ENCODE results near the gene OTOP2.

The OTOP2 gene

DNA sequence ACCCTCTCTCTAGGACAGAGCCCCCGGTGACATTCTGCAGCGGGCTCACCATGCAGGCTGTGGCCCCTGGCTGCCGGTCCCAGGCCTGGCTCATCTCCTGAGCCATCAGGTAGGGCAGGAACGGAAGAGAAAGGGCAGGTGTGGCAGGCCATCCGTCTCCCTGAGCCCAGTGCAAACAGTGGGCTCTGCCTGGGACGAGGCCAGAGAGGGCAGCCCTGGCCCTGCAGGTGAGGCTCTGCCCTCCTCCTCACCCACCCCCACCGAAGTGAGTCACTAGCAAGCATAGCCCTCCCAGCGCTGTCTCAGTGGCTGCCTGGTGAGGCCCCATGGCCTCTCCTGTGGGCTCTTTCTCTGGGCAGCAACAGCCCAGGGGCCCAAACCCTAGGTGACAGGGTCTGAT lies 26.1 kb downstream of the OTOP2 start:
- no peak overlapping the region for H2BK120ac ChIP-seq (ENCODE audit: insufficient read depth, low read length, poor library complexity)
- H3K4me2 ChIP-seq (ENCODE audit: low read length): no peak overlapping the region
- no peak overlapping the region for H2AK5ac ChIP-seq (ENCODE audit: low read length)
- no peak overlapping the region for H2BK12ac ChIP-seq (ENCODE audit: low read length)
- no peak overlapping the region for H3K9ac ChIP-seq (ENCODE audit: low read length)
- no peak overlapping the region for H3K14ac ChIP-seq (ENCODE audit: low read length)
- H4K8ac ChIP-seq (ENCODE audit: low read depth, low read length): no peak overlapping the region
- H3K4me3 ChIP-seq (ENCODE audit: low read depth, low read length): no peak overlapping the region
- no peaks in the 10 kb centered on the region for H3K4me1 ChIP-seq (ENCODE audit: control insufficient read depth in 1 of 2, insufficient read depth in 2 of 2, low read length in 2 of 2)
- no CpG with 5 or more reads among the region's 8 CpGs for WGBS (ENCODE audit: extremely low coverage, insufficient coverage, insufficient read length)
- no peaks in the 10 kb centered on the region for H3K79me1 ChIP-seq (ENCODE audit: low read length)
- H2AFZ ChIP-seq (ENCODE audit: insufficient read depth, low read length, poor library complexity): no peak overlapping the region
- no peak overlapping the region for H4K91ac ChIP-seq (ENCODE audit: low read depth, low read length)
- no peak overlapping the region for H3K27ac ChIP-seq (ENCODE audit: low read depth, low read length)
- H2BK5ac ChIP-seq (ENCODE audit: low read depth, low read length, poor library complexity): no peak overlapping the region
- H3K27me3 ChIP-seq (ENCODE audit: insufficient read depth, low read length): no peaks in the 10 kb centered on the region
- peaks cover 3% of the 10 kb centered on the region for H3K9me3 ChIP-seq (ENCODE audit: insufficient read depth, low read depth, low read length)
- H3K79me2 ChIP-seq (ENCODE audit: control insufficient read depth, insufficient read depth, low read length, poor library complexity): no peaks in the 10 kb centered on the region
- H3K23ac ChIP-seq (ENCODE audit: low read length): no peak overlapping the region
- no peaks in the 10 kb centered on the region for H3K36me3 ChIP-seq (ENCODE audit: control insufficient read depth in 1 of 2, insufficient read depth in 2 of 2, low read length in 2 of 2)
- no peak overlapping the region for H3K18ac ChIP-seq (ENCODE audit: low read length)
- no peak for DNase-seq
- H3K4ac ChIP-seq (ENCODE audit: low read depth, low read length): no peak overlapping the region
- H4K12ac ChIP-seq (ENCODE audit: low read depth, low read length): no peak overlapping the region

- Histone ChIP-seq H3K79me2 (ENCODE audit: control insufficient read depth, insufficient read depth, low read length, poor library complexity) (no peaks in the 10 kb centered on the region), H2BK5ac (ENCODE audit: low read depth, low read length, poor library complexity) (no peak overlapping the region), H3K4ac (ENCODE audit: low read depth, low read length) (no peak overlapping the region), H4K8ac (ENCODE audit: low read depth, low read length) (no peak overlapping the region), H2BK120ac (ENCODE audit: insufficient read depth, low read length, poor library complexity) (no peak overlapping the region), H3K27me3 (ENCODE audit: insufficient read depth, low read length) (no peaks in the 10 kb centered on the region), H2AK5ac (ENCODE audit: low read length) (no peak overlapping the region), H2AFZ (ENCODE audit: insufficient read depth, low read length, poor library complexity) (no peak overlapping the region), H4K12ac (ENCODE audit: low read depth, low read length) (no peak overlapping the region), H3K79me1 (ENCODE audit: low read length) (no peaks in the 10 kb centered on the region), H3K9ac (ENCODE audit: low read length) (no peak overlapping the region), H3K14ac (ENCODE audit: low read length) (no peak overlapping the region), H3K4me2 (ENCODE audit: low read length) (no peak overlapping the region), H3K27ac (ENCODE audit: low read depth, low read length) (no peak overlapping the region), H3K4me1 (ENCODE audit: control insufficient read depth in 1 of 2, insufficient read depth in 2 of 2, low read length in 2 of 2) (no peaks in the 10 kb centered on the region), H4K91ac (ENCODE audit: low read depth, low read length) (no peak overlapping the region), H3K23ac (ENCODE audit: low read length) (no peak overlapping the region), H3K4me3 (ENCODE audit: low read depth, low read length) (no peak overlapping the region), H2BK12ac (ENCODE audit: low read length) (no peak overlapping the region), H3K18ac (ENCODE audit: low read length) (no peak overlapping the region), H3K36me3 (ENCODE audit: control insufficient read depth in 1 of 2, insufficient read depth in 2 of 2, low read length in 2 of 2) (no peaks in the 10 kb centered on the region), H3K9me3 (ENCODE audit: insufficient read depth, low read depth, low read length) (peaks cover 3% of the 10 kb centered on the region)
- WGBS (ENCODE audit: extremely low coverage, insufficient coverage, insufficient read length): no CpG with 5 or more reads among the region's 3 CpGs
- no peak for DNase-seq
These were observed 27.0 kb downstream of the OTOP2 start for GRCh38 chr17:74951065-74951464.

DNA sequence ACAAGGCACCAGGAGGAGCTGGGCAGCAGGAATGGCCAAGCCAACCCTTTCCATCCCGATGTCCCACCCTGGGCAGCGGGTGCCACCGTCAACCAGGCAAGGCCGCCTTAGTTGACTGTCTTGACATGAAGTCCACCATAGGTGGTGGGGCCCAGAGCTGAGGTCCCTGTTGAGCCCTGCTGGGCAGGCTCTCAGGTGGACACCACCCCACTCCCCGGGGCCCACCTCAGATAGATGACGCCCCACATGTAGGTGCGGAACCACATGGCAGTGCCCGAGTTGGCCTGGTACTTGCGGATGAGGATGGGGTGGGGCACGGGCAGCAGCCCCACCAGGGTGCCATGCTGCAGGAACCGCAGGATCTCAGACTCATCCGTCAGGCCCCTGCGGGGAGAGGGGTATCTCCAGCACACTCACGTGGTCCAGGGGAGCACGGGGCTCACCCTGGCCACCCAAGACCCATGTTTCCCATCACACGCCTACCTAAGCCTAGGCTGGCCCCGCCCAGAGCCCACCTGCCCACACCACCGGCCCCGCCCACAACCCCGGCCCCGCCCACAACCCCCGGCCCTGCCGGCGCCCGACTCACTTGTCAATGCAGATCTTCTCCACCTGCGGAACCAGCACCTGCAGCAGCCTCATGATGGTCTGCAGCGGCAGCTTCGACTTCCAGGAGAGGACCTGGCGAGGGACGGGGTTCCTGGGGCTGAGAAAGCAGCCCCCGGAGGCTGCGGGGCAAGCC lies 27.8 kb downstream of the OTOP2 start:
- no peak overlapping the region for H4K8ac ChIP-seq (ENCODE audit: low read depth, low read length)
- no peak overlapping the region for H2AK5ac ChIP-seq (ENCODE audit: low read length)

GRCh38 chr17:74952431-74953133 lies 28.5 kb downstream of the OTOP2 start:
- Histone ChIP-seq H2AK5ac (ENCODE audit: low read length) (no peak overlapping the region), H3K14ac (ENCODE audit: low read length) (no peak overlapping the region), H3K4me2 (ENCODE audit: low read length) (no peak overlapping the region), H2AFZ (ENCODE audit: insufficient read depth, low read length, poor library complexity) (no peak overlapping the region), H3K4me1 (ENCODE audit: control insufficient read depth in 1 of 2, insufficient read depth in 2 of 2, low read length in 2 of 2) (no peaks in the 10 kb centered on the region), H2BK12ac (ENCODE audit: low read length) (no peak overlapping the region), H4K91ac (ENCODE audit: low read depth, low read length) (no peak overlapping the region), H3K4ac (ENCODE audit: low read depth, low read length) (no peak overlapping the region), H3K79me2 (ENCODE audit: control insufficient read depth, insufficient read depth, low read length, poor library complexity) (no peaks in the 10 kb centered on the region), H3K79me1 (ENCODE audit: low read length) (no peaks in the 10 kb centered on the region), H4K12ac (ENCODE audit: low read depth, low read length) (no peak overlapping the region), H3K4me3 (ENCODE audit: low read depth, low read length) (no peak overlapping the region), H2BK5ac (ENCODE audit: low read depth, low read length, poor library complexity) (no peak overlapping the region), H3K36me3 (ENCODE audit: control insufficient read depth in 1 of 2, insufficient read depth in 2 of 2, low read length in 2 of 2) (no peaks in the 10 kb centered on the region), H2BK120ac (ENCODE audit: insufficient read depth, low read length, poor library complexity) (no peak overlapping the region), H3K27ac (ENCODE audit: low read depth, low read length) (no peak overlapping the region), H3K9ac (ENCODE audit: low read length) (no peak overlapping the region), H3K9me3 (ENCODE audit: insufficient read depth, low read depth, low read length) (peaks cover 3% of the 10 kb centered on the region), H4K8ac (ENCODE audit: low read depth, low read length) (no peak overlapping the region), H3K23ac (ENCODE audit: low read length) (no peak overlapping the region), H3K18ac (ENCODE audit: low read length) (no peak overlapping the region), H3K27me3 (ENCODE audit: insufficient read depth, low read length) (no peaks in the 10 kb centered on the region)
- no CpG with 5 or more reads among the region's 24 CpGs for whole genome bisulfite sequencing (ENCODE audit: extremely low coverage, insufficient coverage, insufficient read length)
- no peak for DNase-seq

More for the DNA sequence above, 27.8 kb downstream of the OTOP2 start:
- Histone ChIP-seq H3K14ac (ENCODE audit: low read length) (no peak overlapping the region), H3K4me2 (ENCODE audit: low read length) (no peak overlapping the region), H3K79me1 (ENCODE audit: low read length) (no peaks in the 10 kb centered on the region), H4K12ac (ENCODE audit: low read depth, low read length) (no peak overlapping the region), H3K9me3 (ENCODE audit: insufficient read depth, low read depth, low read length) (peaks cover 6% of the 10 kb centered on the region), H3K27me3 (ENCODE audit: insufficient read depth, low read length) (no peaks in the 10 kb centered on the region), H3K4ac (ENCODE audit: low read depth, low read length) (no peak overlapping the region), H3K4me3 (ENCODE audit: low read depth, low read length) (no peak overlapping the region), H3K4me1 (ENCODE audit: control insufficient read depth in 1 of 2, insufficient read depth in 2 of 2, low read length in 2 of 2) (no peaks in the 10 kb centered on the region), H4K91ac (ENCODE audit: low read depth, low read length) (no peak overlapping the region), H3K79me2 (ENCODE audit: control insufficient read depth, insufficient read depth, low read length, poor library complexity) (no peaks in the 10 kb centered on the region), H2AFZ (ENCODE audit: insufficient read depth, low read length, poor library complexity) (no peak overlapping the region), H3K36me3 (ENCODE audit: control insufficient read depth in 1 of 2, insufficient read depth in 2 of 2, low read length in 2 of 2) (no peaks in the 10 kb centered on the region), H3K18ac (ENCODE audit: low read length) (no peak overlapping the region), H2BK12ac (ENCODE audit: low read length) (no peak overlapping the region), H3K9ac (ENCODE audit: low read length) (no peak overlapping the region), H3K27ac (ENCODE audit: low read depth, low read length) (no peak overlapping the region), H3K23ac (ENCODE audit: low read length) (no peak overlapping the region), H2BK120ac (ENCODE audit: insufficient read depth, low read length, poor library complexity) (no peak overlapping the region), H2BK5ac (ENCODE audit: low read depth, low read length, poor library complexity) (no peak overlapping the region)
- no CpG with 5 or more reads among the region's 32 CpGs for WGBS (ENCODE audit: extremely low coverage, insufficient coverage, insufficient read length)
- DNase-seq: no peak

All from trophoblast cell (in vitro differentiated cells and primary cell).